ENCODE results near the gene DCT. TPM values are rescaled to one million over a fixed set of nuclear protein-coding genes. Genes with fewer than 3 reads are reported as not detected.

Gene DCT
- total RNA-seq, 1 experiment from 2014 or later, result not detected

GRCh38 chr13:94414141-94414540 is 65.3 kb downstream of the DCT start:
- no TSS peak for BruUV-seq (replicated peaks)
- H3F3A ChIP-seq (ENCODE audit: low read length, unreplicated experiment), result no peaks in the 10 kb centered on the region
- H3K79me2 ChIP-seq (ENCODE audit: low read length), result no peaks in the 10 kb centered on the region
- no peaks in the 10 kb centered on the region for H3K9me3 ChIP-seq (ENCODE audit: low read length)
- no peak overlapping the region for H3K27ac ChIP-seq (ENCODE audit: low read length)
- no peaks in the 10 kb centered on the region for H4K20me1 ChIP-seq (ENCODE audit: low read length)
- peaks cover 17% of the 10 kb centered on the region; the same call in 1 of the 2 replicates for H3K4me1 ChIP-seq (ENCODE audit: insufficient read depth, low read length)
- no peaks in the 10 kb centered on the region for H3K36me3 ChIP-seq (ENCODE audit: low read depth, low read length)
- no peak overlapping the region for H3K4me3 ChIP-seq (ENCODE audit: low read length)
- H2AFZ ChIP-seq (ENCODE audit: low read length), result no peak overlapping the region
- H3K9me2 ChIP-seq (replicated peaks; ENCODE audit: low read length), result no peaks in the 10 kb centered on the region
- TF ChIP-seq CTCF (conservative IDR thresholded peaks at IDR 0.05; ENCODE audit: low read depth, low read length) (no peak), EZH2phosphoT487 (IDR thresholded peaks at IDR 0.05; ENCODE audit: borderline replicate concordance, low read length) (no peak), EZH2 (IDR thresholded peaks at IDR 0.05; ENCODE audit: low read length, unreplicated experiment) (no peak)
- intact Hi-C loops (cut with micrococcal nuclease), result no loop called here
- no peak overlapping the region for H3K9ac ChIP-seq (ENCODE audit: low read length)
- H3K4me2 ChIP-seq (ENCODE audit: low read length), result no peak overlapping the region
- no peak for DNase-seq
- ChIA-PET CTCF (no interaction called here), POLR2A (ENCODE audit: unreplicated experiment) (no interaction called here)
- H3K27me3 ChIP-seq (ENCODE audit: low read length), result no peaks in the 10 kb centered on the region
- no peak for ATAC-seq

- Histone ChIP-seq H3F3A (ENCODE audit: low read length, unreplicated experiment) (no peaks in the 10 kb centered on the region), H3K9me2 (replicated peaks; ENCODE audit: low read length) (no peaks in the 10 kb centered on the region), H3K4me3 (ENCODE audit: low read length) (no peak overlapping the region), H3K4me2 (ENCODE audit: low read length) (no peak overlapping the region), H4K20me1 (ENCODE audit: low read length) (no peaks in the 10 kb centered on the region), H3K79me2 (ENCODE audit: low read length) (no peaks in the 10 kb centered on the region), H3K27ac (ENCODE audit: low read length) (no peak overlapping the region), H3K9ac (ENCODE audit: low read length) (no peak overlapping the region), H2AFZ (ENCODE audit: low read length) (no peak overlapping the region), H3K27me3 (ENCODE audit: low read length) (no peaks in the 10 kb centered on the region), H3K4me1 (ENCODE audit: insufficient read depth, low read length) (peaks cover 13% of the 10 kb centered on the region; the same call in 1 of the 2 replicates), H3K36me3 (ENCODE audit: low read depth, low read length) (no peaks in the 10 kb centered on the region), H3K9me3 (ENCODE audit: low read length) (no peaks in the 10 kb centered on the region)
- CTCF ChIA-PET, result no interaction called here
- POLR2A ChIA-PET (ENCODE audit: unreplicated experiment), result no interaction called here
- no peak for ATAC-seq
- intact Hi-C loops (cut with micrococcal nuclease), result no loop called here
- no TSS peak for BruUV-seq (replicated peaks)
- no peak for DNase-seq
- no peak for TF ChIP-seq EZH2phosphoT487 (IDR thresholded peaks at IDR 0.05; ENCODE audit: borderline replicate concordance, low read length)
Measured at GRCh38 chr13:94413598-94413944, 65.9 kb downstream of the DCT start.

GRCh38 chr13:94412870-94413597 is 66.4 kb downstream of the DCT start:
- H3K27ac ChIP-seq (ENCODE audit: low read length), result no peak overlapping the region
- no peak overlapping the region for H3K4me3 ChIP-seq (ENCODE audit: low read length)
- POLR2A ChIA-PET (ENCODE audit: unreplicated experiment), result no interaction called here
- H2AFZ ChIP-seq (ENCODE audit: low read length), result no peak overlapping the region
- intact Hi-C loops (cut with micrococcal nuclease), result no loop called here
- H3K9me3 ChIP-seq (ENCODE audit: low read length), result no peaks in the 10 kb centered on the region
- no peaks in the 10 kb centered on the region for H3K9me2 ChIP-seq (replicated peaks; ENCODE audit: low read length)
- no peaks in the 10 kb centered on the region for H3K36me3 ChIP-seq (ENCODE audit: low read depth, low read length)
- CTCF ChIA-PET, result no interaction called here
- TF ChIP-seq EZH2 (IDR thresholded peaks at IDR 0.05; ENCODE audit: low read length, unreplicated experiment) (no peak), EZH2phosphoT487 (IDR thresholded peaks at IDR 0.05; ENCODE audit: borderline replicate concordance, low read length) (no peak), CTCF (conservative IDR thresholded peaks at IDR 0.05; ENCODE audit: low read depth, low read length) (no peak)
- no peak for ATAC-seq
- no peak overlapping the region for H3K9ac ChIP-seq (ENCODE audit: low read length)
- no peaks in the 10 kb centered on the region for H3K79me2 ChIP-seq (ENCODE audit: low read length)
- BruUV-seq (replicated peaks), result no TSS peak
- H3F3A ChIP-seq (ENCODE audit: low read length, unreplicated experiment), result no peaks in the 10 kb centered on the region
- no peaks in the 10 kb centered on the region for H4K20me1 ChIP-seq (ENCODE audit: low read length)
- no peak overlapping the region for H3K4me2 ChIP-seq (ENCODE audit: low read length)
- DNase-seq, result no peak
- H3K27me3 ChIP-seq (ENCODE audit: low read length), result no peaks in the 10 kb centered on the region
- H3K4me1 ChIP-seq (ENCODE audit: insufficient read depth, low read length), result peaks cover 13% of the 10 kb centered on the region; the same call in 1 of the 2 replicates
